Measurements from ENCODE around the gene NAV2.

NAV2 gene

DNA sequence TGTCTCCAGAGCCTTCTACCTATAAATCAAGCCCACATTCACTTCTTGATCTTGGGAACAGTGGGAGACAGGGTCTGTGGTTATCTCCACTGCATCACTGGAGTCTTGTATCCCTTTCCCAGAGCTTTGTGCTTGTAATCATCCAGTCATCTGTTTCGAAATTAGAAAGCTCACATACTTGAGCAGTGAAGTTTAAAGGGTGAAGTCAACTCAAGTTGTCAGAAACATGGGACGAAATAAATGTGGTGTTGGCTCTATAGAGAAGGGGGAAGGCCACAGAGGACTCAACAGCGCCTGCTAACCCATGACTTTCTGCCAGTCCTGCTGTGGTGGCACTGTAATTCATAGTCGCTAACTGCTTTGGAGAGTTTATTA, 250.2 kb downstream of the NAV2 start:
- DNase-seq (ENCODE audit: low read depth) = peak; percentile 60
- TF ChIP-seq, protein P1, sequence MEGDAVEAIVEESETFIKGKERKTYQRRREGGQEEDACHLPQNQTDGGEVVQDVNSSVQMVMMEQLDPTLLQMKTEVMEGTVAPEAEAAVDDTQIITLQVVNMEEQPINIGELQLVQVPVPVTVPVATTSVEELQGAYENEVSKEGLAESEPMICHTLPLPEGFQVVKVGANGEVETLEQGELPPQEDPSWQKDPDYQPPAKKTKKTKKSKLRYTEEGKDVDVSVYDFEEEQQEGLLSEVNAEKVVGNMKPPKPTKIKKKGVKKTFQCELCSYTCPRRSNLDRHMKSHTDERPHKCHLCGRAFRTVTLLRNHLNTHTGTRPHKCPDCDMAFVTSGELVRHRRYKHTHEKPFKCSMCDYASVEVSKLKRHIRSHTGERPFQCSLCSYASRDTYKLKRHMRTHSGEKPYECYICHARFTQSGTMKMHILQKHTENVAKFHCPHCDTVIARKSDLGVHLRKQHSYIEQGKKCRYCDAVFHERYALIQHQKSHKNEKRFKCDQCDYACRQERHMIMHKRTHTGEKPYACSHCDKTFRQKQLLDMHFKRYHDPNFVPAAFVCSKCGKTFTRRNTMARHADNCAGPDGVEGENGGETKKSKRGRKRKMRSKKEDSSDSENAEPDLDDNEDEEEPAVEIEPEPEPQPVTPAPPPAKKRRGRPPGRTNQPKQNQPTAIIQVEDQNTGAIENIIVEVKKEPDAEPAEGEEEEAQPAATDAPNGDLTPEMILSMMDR (IDR thresholded peaks at IDR 0.05; ENCODE audit: low read depth, low read length, missing control alignments) = no peak
- in situ Hi-C loops (cut with HindIII; ENCODE audit: low sequenced_read_pairs) = no loop called here
- H3K4me3 ChIP-seq (ENCODE audit: low read depth, low read length) = no peak overlapping the region

DNA sequence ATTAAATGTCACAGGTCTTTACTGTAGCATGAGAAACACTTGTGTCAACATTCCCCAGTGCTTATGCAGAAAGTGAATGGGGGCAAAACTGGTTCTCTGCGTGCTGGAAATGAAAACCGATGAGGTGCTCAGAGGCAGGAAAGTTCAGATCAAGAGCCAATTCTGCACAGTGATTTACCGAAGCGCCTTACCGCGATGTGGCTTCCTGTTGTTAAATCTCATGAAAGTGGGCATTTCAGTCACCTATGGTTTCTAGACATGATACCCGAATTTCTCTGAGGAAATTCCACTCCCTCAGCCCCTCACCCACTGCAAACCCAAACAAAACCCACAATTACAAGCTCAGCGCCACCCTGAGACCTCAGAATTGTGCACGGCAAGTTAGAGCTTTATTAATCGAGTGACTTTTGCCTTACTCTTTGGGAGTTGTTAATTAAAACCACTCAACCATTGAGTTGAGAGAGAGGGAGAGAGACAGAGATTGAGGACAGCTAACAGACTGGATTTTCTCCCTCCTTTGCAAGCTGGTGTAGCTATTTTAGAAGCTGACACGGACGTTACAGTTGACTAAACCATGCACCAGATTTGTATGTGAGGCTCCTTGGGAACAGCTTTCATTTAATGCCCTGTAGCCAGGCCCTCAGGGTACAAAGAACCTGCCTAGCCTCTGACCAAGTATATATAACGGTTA, 251.2 kb downstream of the NAV2 start:
- no peak for DNase-seq (ENCODE audit: low read depth)
- TF ChIP-seq, protein P1 (IDR thresholded peaks at IDR 0.05; ENCODE audit: low read depth, low read length, missing control alignments) = no peak
- in situ Hi-C loops (cut with HindIII; ENCODE audit: low sequenced_read_pairs) = no loop called here
- no peak overlapping the region for H3K4me3 ChIP-seq (ENCODE audit: low read depth, low read length)

DNA sequence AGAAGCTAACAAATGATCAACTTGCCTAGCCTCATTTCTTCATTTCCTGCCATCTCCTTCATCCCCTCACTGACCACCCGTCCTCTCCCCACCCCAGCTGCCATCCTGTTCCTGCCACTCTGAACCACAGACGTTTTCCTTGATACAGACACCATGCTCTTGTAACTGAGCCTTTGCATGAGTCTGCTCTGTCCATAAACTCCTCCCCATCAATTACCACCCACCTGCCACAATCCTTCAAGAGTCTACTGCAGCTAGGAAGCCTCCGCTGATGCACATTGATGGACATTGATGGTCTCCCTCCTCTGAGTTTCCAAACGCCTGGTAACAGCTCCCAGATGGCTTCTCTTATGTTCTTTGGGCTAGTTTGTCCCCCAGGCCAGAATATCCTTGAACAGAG, 253.8 kb downstream of the NAV2 start:
- in situ Hi-C loops (cut with HindIII; ENCODE audit: low sequenced_read_pairs) = no loop called here
- H3K4me3 ChIP-seq (ENCODE audit: low read depth, low read length) = no peak overlapping the region
- TF ChIP-seq, protein P1 (IDR thresholded peaks at IDR 0.05; ENCODE audit: low read depth, low read length, missing control alignments) = no peak
- no peak for DNase-seq (ENCODE audit: low read depth)

DNA sequence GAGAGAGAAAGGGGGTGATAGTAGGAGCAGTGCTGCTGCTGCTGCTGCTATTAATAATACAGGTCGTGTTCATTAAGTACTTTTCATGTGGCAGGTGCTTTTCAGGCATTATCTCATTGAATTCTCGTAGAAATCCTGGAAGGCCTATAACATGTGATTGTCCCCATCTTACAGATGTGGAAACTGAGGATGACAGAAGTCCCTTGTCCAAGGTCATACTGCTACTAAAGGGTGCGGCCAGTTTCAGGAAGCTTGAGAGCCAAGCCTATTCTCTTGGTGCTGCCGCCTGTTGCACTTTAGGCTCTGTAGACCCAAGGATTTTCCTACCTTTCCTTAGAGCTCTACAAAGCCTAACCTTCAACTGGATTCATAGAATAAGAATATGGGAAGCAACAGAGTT, 254.3 kb downstream of the NAV2 start:
- TF ChIP-seq, protein P1 (IDR thresholded peaks at IDR 0.05; ENCODE audit: low read depth, low read length, missing control alignments) = no peak
- in situ Hi-C loops (cut with HindIII; ENCODE audit: low sequenced_read_pairs) = no loop called here
- H3K4me3 ChIP-seq (ENCODE audit: low read depth, low read length) = no peak overlapping the region
- DNase-seq (ENCODE audit: low read depth) = no peak

DNA sequence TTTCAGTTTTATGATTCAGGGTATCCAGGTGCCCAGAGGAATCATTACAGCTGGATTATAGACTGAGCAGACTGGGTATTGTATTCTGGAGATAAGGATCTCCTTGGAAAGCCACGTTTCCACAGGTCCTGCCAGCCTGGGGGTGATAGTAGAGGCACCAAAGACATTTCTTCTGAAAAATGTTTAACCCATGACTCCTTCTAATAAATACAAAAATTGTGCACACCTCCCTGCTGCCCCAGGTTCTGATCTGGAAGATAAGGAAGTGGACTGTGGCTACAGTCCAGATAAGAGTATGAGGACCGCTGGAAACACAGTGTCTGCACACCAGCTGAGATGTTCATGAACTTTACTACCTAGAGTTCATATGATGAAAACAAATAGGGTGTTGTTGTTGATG, 255.2 kb downstream of the NAV2 start:
- no peak overlapping the region for H3K4me3 ChIP-seq (ENCODE audit: low read depth, low read length)
- TF ChIP-seq, protein P1 (IDR thresholded peaks at IDR 0.05; ENCODE audit: low read depth, low read length, missing control alignments) = no peak
- in situ Hi-C loops (cut with HindIII; ENCODE audit: low sequenced_read_pairs) = no loop called here
- DNase-seq (ENCODE audit: low read depth) = no peak

DNA sequence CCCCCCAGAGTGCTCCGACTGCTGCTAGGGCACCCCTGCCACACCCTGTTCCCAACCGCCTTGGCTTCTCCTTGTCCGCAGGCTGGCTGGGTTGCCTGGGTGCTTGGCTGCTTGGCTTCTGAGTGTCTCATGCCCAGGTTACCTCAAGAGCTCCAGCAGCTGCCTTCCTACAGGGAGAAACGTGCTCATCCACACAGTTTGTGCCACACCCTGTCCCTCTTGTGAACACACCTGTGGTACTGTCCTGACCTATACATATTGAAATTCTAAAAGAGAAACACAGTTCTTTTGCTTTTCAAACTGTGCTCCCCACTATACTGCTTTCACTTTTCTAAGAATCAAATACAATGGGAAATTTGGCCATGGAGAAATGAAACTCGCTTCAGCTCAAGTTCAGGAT, 256.2 kb downstream of the NAV2 start:
- in situ Hi-C loops (cut with HindIII; ENCODE audit: low sequenced_read_pairs) = no loop called here
- DNase-seq (ENCODE audit: low read depth) = no peak
- no peak overlapping the region for H3K4me3 ChIP-seq (ENCODE audit: low read depth, low read length)
- TF ChIP-seq, protein P1 (IDR thresholded peaks at IDR 0.05; ENCODE audit: low read depth, low read length, missing control alignments) = no peak

Data from astrocyte of the cerebellum (primary cell).